K562 (cell line): ENCODE data around the gene C16orf89. TPM values are rescaled to one million over a fixed set of nuclear protein-coding genes. Genes with fewer than 3 reads are reported as not detected.

Experiments used
- CXXC5 ChIP-seq: fragments of 250-450 bp; sonication (Bioruptor Pico); IDR thresholded peaks from 2 replicates; pipeline ENCODE4 v1.8.0; 2022; ENCODE audit warnings: inconsistent platforms, mild to moderate bottlenecking, moderate library complexity
- EGR1 ChIP-seq: fragments of 450-650 bp; conservative IDR thresholded peaks from 2 replicates; pipeline ENCODE4 v1.6.1; 2017; ENCODE audit warnings: mild to moderate bottlenecking
- ETV5 ChIP-seq: sonication (generic); formaldehyde crosslinking; IDR thresholded peaks from 2 replicates; pipeline ENCODE4 v1.4.0; 2020; ENCODE audit warnings: low read depth, mild to moderate bottlenecking, missing genetic modification reagents
- HCFC1 ChIP-seq: IDR thresholded peaks from 2 replicates; pipeline ENCODE4 v1.6.1; 2012; ENCODE audit warnings: low read depth, low read length, improper control_type of control experiment
- MXI1 ChIP-seq: IDR thresholded peaks from 2 replicates; pipeline ENCODE4 v1.6.1; 2011; ENCODE audit warnings: low read depth, mild to moderate bottlenecking, improper control_type of control experiment, low read length
- POLR2A ChIP-seq: fragments of 450-650 bp; conservative IDR thresholded peaks from 2 replicates; pipeline ENCODE4 v1.6.1; 2016
- POLR2G ChIP-seq: fragments of 200-400 bp; formaldehyde crosslinking; IDR thresholded peaks from 2 replicates; pipeline ENCODE4 v1.6.1; 2017; ENCODE audit warnings: low read depth, mild to moderate bottlenecking, antibody characterized with exemption, low read length, moderate library complexity
- PRDM10 ChIP-seq: fragments of 450-650 bp; IDR thresholded peaks from 2 replicates; pipeline ENCODE4 v1.6.1; 2018; ENCODE audit not compliant: partially characterized antibody
- RAD21 ChIP-seq, 2 experiments: fragments of 250-450 bp in 1 of 2; fragments of 450-650 bp in 1 of 2; sonication (Bioruptor Pico) in 1 of 2; formaldehyde crosslinking in 1 of 2; IDR thresholded peaks in 1 of 2; conservative IDR thresholded peaks in 1 of 2; 2 replicates each; pipeline versions ENCODE4 v1.4.0 to v1.8.0; 2020 to 2022; ENCODE audit warnings: mild to moderate bottlenecking in 2 of 2, moderate library complexity in 1 of 2
- SUPT5H ChIP-seq: fragments of 450-650 bp; IDR thresholded peaks from 2 replicates; pipeline ENCODE4 v1.6.1; 2016
- TAF1 ChIP-seq: IDR thresholded peaks from 2 replicates; pipeline ENCODE4 v1.6.1; 2011; ENCODE audit warnings: mild to moderate bottlenecking, low read length, moderate library complexity; ENCODE audit not compliant: insufficient read depth, control insufficient read depth, severe bottlenecking; ENCODE audit errors: extremely low read depth
- VEZF1 ChIP-seq: fragments of 200-800 bp; sonication (Bioruptor generic); IDR thresholded peaks from 2 replicates; pipeline ENCODE4 v1.6.1; 2017; ENCODE audit warnings: missing genetic modification characterization, missing compliant biosample characterization
- ZFX ChIP-seq: sonication (generic); formaldehyde crosslinking; IDR thresholded peaks from 2 replicates; pipeline ENCODE4 v1.8.0; 2022; ENCODE audit warnings: mild to moderate bottlenecking, missing genetic modification reagents, moderate library complexity
- polyA plus RNA-seq, 8 experiments: library from polyadenylated mRNA; depleted of rRNA in 4 of 8; stranded (reverse) in 5 of 8; unstranded in 3 of 8; fragments of >200 nt; fragmentation: Nextera tagmentation in 2 of 8; fragmentation: Illumina TruSeq in 1 of 8; extraction: Ambion mirVana in 2 of 8; extraction: Trizol in 1 of 8; gene quantifications; 2 replicates each; pipeline versions ENCODE4 v1.2.1 to v1.2.3, GENCODE V29; 2011 to 2014; ENCODE audit warnings: inconsistent platforms in 1 of 8, missing spikeins in 1 of 8
- total RNA-seq, 7 experiments: library from RNA; depleted of rRNA in 6 of 7; stranded (reverse); fragments of >200 nt in 6 of 7; fragmentation: Illumina TruSeq in 2 of 7; extraction: Trizol in 2 of 7; gene quantifications; 2 replicates each; pipeline versions ENCODE4 v1.2.1 to v1.2.3, GENCODE V29; 2011 to 2021; ENCODE audit warnings: low replicate concordance in 1 of 7
- TF ChIP-seq, protein P1 (sequence below), 2 experiments: fragments of 450-650 bp; conservative IDR thresholded peaks; 2 replicates each; pipeline ENCODE4 v1.6.1; 2017; ENCODE audit warnings: mild to moderate bottlenecking in 2 of 2, moderate library complexity in 2 of 2
- TF ChIP-seq, protein P2 (sequence below): fragments of 200-800 bp; sonication (Bioruptor generic); IDR thresholded peaks from 2 replicates; pipeline ENCODE4 v1.6.1; 2017; ENCODE audit warnings: missing genetic modification characterization, missing compliant biosample characterization
- TF ChIP-seq, protein P3 (sequence below): fragments of 450-650 bp; IDR thresholded peaks from 2 replicates; pipeline ENCODE4 v1.6.1; 2016

Gene C16orf89
- total and polyA plus RNA-seq, 9 of the 15 experiments (the other 6 are each of a cell fraction or from before 2014, with no cell fraction given) = not detected

DNA sequence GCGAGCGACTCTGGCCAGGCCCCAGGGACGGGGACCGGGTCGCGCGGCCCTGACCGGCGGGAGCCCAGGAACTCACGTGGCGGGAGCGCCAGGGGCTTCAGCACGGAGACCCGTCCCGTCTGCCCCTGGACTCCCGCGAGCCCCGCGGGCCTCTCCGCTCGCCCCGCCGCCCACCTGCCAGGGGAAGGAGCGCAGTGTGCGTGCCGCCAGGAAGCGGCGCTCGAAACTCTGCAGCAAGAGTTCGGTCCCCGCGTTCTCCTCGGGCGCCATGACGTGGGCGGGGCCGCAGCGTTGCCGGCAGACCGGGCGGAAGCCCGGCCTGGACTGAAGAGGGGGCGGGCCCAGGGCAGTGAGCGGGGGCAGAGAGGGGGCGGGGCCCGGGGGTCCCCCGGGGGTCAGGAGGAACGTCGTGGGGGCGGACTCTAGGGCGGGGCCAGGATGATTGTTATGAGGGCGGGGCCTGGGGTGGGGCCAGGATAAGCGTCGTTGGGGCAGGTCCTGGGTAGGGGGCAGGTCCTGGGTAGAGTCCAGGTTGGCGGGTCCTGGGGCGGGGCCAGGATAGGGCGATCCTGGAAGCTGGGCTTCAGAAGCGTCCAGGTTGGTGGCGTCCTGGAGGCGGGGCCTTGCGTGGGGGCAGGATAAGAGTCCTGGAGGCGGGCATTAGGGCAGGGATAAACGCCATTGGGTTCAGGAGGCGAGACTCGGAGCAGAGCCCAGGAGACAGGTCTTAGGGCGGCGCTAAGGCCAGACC, 31.9 kb upstream of the C16orf89 start, which contains the start of gene EEF2KMT (continued):
- TF ChIP-seq MXI1 (0 out of 2 replicates have a peak, but pooled peaks have one; percentile 15), PRDM10 (peak; percentile 59), VEZF1 (CRISPR knock-in tag) (peak; percentile 85), POLR2A (peak; percentile 58; the same call in 1 of the 2 replicates), RAD21 (CRISPR knock-in tag; conservative IDR thresholded peaks at IDR 0.05 in 1 of 2, IDR thresholded peaks at IDR 0.05 in 1 of 2) (peak in 1 of 2 experiments; percentile 11; a peak in 1 of 4 replicates), HCFC1 (0 out of 2 replicates have a peak, but pooled peaks have one; percentile 40), CXXC5 (0 out of 2 replicates have a peak, but pooled peaks have one; percentile 49), POLR2G (peak; percentile 83), ETV5 (CRISPR knock-in tag) (peak; percentile 47; the same call in 1 of the 2 replicates), SUPT5H (peak; percentile 41; the same call in 1 of the 2 replicates), EGR1 (peak; percentile 88), ZFX (peak; percentile 80), TAF1 (peak; percentile 50)
- TF ChIP-seq, protein P1, sequence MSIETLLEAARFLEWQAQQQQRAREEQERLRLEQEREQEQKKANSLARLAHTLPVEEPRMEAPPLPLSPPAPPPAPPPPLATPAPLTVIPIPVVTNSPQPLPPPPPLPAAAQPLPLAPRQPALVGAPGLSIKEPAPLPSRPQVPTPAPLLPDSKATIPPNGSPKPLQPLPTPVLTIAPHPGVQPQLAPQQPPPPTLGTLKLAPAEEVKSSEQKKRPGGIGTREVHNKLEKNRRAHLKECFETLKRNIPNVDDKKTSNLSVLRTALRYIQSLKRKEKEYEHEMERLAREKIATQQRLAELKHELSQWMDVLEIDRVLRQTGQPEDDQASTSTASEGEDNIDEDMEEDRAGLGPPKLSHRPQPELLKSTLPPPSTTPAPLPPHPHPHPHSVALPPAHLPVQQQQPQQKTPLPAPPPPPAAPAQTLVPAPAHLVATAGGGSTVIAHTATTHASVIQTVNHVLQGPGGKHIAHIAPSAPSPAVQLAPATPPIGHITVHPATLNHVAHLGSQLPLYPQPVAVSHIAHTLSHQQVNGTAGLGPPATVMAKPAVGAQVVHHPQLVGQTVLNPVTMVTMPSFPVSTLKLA (conservative IDR thresholded peaks at IDR 0.05) = peak in 1 of 2 experiments; percentile 75; a peak in 3 of 4 replicates
- TF ChIP-seq, protein P2, sequence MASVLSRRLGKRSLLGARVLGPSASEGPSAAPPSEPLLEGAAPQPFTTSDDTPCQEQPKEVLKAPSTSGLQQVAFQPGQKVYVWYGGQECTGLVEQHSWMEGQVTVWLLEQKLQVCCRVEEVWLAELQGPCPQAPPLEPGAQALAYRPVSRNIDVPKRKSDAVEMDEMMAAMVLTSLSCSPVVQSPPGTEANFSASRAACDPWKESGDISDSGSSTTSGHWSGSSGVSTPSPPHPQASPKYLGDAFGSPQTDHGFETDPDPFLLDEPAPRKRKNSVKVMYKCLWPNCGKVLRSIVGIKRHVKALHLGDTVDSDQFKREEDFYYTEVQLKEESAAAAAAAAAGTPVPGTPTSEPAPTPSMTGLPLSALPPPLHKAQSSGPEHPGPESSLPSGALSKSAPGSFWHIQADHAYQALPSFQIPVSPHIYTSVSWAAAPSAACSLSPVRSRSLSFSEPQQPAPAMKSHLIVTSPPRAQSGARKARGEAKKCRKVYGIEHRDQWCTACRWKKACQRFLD (CRISPR knock-in tag) = peak; percentile 62; the same call in 1 of the 2 replicates
- TF ChIP-seq, protein P3, sequence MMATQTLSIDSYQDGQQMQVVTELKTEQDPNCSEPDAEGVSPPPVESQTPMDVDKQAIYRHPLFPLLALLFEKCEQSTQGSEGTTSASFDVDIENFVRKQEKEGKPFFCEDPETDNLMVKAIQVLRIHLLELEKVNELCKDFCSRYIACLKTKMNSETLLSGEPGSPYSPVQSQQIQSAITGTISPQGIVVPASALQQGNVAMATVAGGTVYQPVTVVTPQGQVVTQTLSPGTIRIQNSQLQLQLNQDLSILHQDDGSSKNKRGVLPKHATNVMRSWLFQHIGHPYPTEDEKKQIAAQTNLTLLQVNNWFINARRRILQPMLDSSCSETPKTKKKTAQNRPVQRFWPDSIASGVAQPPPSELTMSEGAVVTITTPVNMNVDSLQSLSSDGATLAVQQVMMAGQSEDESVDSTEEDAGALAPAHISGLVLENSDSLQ = peak; percentile 42; the same call in 1 of the 2 replicates
